ENCODE data around the gene ALDH3A1.

Gene ALDH3A1

GRCh38 chr17:19703828-19704613 is 44.1 kb downstream of the ALDH3A1 start:
- DNase-seq (ENCODE audit: low spot score), result peak; percentile 57

DNA sequence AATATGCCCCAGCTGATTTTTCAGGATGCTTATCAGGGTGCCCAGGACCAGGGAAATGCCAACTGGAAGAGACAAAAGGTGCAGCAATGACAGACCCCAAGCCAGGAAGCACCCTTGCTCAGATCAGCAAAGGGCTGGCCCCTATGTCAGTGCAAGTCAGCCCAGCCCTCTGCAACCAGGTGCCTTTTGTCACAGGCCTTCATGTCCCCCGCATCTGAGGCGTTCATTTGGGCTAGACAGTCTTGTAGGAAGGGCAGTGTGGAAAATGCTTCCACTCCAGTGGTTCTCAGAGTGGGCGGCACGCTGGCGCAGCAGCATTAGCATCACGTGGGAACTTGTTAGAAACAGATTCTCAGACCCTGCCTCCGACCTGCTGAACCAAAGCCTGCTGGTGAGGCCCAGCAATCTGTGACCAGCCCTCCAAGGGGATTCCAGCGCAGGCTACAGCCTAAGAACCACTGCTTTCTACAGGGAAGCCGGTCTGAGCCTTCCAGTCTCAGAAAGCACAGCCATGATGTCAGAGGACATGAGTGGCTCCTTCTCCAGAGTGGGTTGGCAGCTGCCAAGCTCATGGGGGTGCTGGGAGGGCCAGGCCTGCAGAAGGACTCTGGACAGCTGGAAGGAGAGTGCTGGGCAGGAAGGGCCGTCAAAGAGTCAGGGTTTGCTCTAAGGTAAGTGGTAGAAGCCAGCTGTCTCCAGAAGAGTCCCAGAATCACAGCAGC is 44.8 kb downstream of the ALDH3A1 start:
- no peak for DNase-seq (ENCODE audit: low spot score)

GRCh38 chr17:19702217-19702641 is 45.9 kb downstream of the ALDH3A1 start:
- no peak for DNase-seq (ENCODE audit: low spot score)
